Left lung (tissue), 10 donors: ENCODE data around the gene PML. TPM values are rescaled to one million over a fixed set of nuclear protein-coding genes. Genes with fewer than 3 reads are reported as not detected.

ENCODE experiments used
- ATAC-seq: fragments of 200-7000 bp; cut with Tn5 transposase; one replicate; pipeline ENCODE4 v1.9.1; 2020; ENCODE audit warnings: moderate library complexity
- DNase-seq, 4 donors: peaks; one replicate each; pipeline ENCODE4 v3.0.0-alpha.2; 2013 to 2020
- H3K27ac ChIP-seq, 2 donors: fragments of 200-600 bp; sonication (generic) in 1 of 2; one replicate each; pipeline versions ENCODE4 v1.5.0 to v1.8.0; 2020 to 2021
- H3K27me3 ChIP-seq, 2 donors: fragments of 200-600 bp; sonication (generic) in 1 of 2; one replicate each; pipeline versions ENCODE4 v1.5.0 to v1.8.0; 2020 to 2021
- H3K36me3 ChIP-seq, 2 donors: fragments of 200-600 bp; sonication (generic) in 1 of 2; one replicate each; pipeline versions ENCODE4 v1.5.0 to v1.8.0; 2020 to 2021
- H3K4me1 ChIP-seq, 2 donors: fragments of 200-600 bp; one replicate each; pipeline ENCODE4 v1.8.0; 2021
- H3K4me3 ChIP-seq, 2 donors: fragments of 200-600 bp; sonication (generic) in 1 of 2; one replicate each; pipeline versions ENCODE4 v1.5.0 to v1.8.0; 2020 to 2021; ENCODE audit warnings: mild to moderate bottlenecking in 1 of 2
- H3K9me3 ChIP-seq, 2 donors: fragments of 200-600 bp; sonication (generic) in 1 of 2; one replicate each; pipeline versions ENCODE4 v1.5.0 to v1.8.0; 2020 to 2021
- intact Hi-C, 2 donors: fragments of 100-400 bp; cut with DNase I; formaldehyde crosslinking; loops; one replicate each; pipeline versions ENCODE4 v1.11.2 to v1.14.2; 2022
- polyA plus RNA-seq, 6 donors: library from polyadenylated mRNA; unstranded; fragments of 120-200 nt; gene quantifications; one replicate each; pipeline ENCODE4 v1.2.1, GENCODE V29; 2013; ENCODE audit not compliant: insufficient read length in 6 of 6
- total RNA-seq, 2 donors: library from RNA; stranded (reverse); fragmentation: NEBNext Ultra II Directional; extraction: Animal tissue kit (Norgen Biotek cat#: 25700); gene quantifications; one replicate each; pipeline ENCODE4 v1.2.1, GENCODE V29; 2021
- TF ChIP-seq, protein P1 (sequence below), 2 donors: fragments of 200-600 bp; sonication (generic) in 1 of 2; IDR thresholded peaks; one replicate each; pipeline versions ENCODE4 v1.5.0 to v1.8.0; 2021; ENCODE audit warnings: antibody characterized with exemption in 2 of 2
- donor health status: DM: no; HTN: yes; CAD: no.
- donor health status: DM: no; HTN: no; CAD: no.

PML gene
- total and polyA plus RNA-seq, 8 donors = 41.8 to 75.2 (median 48.9) TPM

- TF ChIP-seq, protein P1, sequence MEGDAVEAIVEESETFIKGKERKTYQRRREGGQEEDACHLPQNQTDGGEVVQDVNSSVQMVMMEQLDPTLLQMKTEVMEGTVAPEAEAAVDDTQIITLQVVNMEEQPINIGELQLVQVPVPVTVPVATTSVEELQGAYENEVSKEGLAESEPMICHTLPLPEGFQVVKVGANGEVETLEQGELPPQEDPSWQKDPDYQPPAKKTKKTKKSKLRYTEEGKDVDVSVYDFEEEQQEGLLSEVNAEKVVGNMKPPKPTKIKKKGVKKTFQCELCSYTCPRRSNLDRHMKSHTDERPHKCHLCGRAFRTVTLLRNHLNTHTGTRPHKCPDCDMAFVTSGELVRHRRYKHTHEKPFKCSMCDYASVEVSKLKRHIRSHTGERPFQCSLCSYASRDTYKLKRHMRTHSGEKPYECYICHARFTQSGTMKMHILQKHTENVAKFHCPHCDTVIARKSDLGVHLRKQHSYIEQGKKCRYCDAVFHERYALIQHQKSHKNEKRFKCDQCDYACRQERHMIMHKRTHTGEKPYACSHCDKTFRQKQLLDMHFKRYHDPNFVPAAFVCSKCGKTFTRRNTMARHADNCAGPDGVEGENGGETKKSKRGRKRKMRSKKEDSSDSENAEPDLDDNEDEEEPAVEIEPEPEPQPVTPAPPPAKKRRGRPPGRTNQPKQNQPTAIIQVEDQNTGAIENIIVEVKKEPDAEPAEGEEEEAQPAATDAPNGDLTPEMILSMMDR (IDR thresholded peaks at IDR 0.05) = no peak
- ATAC-seq (no peak), DNase-seq (no peak)
- H3K36me3 ChIP-seq = peaks cover 0 to 4% of the 10 kb centered on the region in 2 donors
- H3K4me1 ChIP-seq = peaks cover 33 to 45% of the 10 kb centered on the region in 2 donors
- H3K27ac ChIP-seq = no peak overlapping the region
- intact Hi-C loops = loop anchor here in 1 of 2 donors (10.0 kb wide), 1 partner anchor 335 kb away; no protein-coding TSS in a partner anchor
- peaks cover 0 to 7% of the 10 kb centered on the region in 2 donors for H3K27me3 ChIP-seq
- H3K4me3 ChIP-seq = no peak overlapping the region
- no peaks in the 10 kb centered on the region for H3K9me3 ChIP-seq
Observed at GRCh38 chr15:73979636-73980035, 14.9 kb upstream of the PML start.

- ATAC-seq = peak; percentile 21
- no peak overlapping the region for H3K4me3 ChIP-seq
- no peak for DNase-seq
- H3K4me1 ChIP-seq = peaks cover 43 to 67% of the 10 kb centered on the region in 2 donors
- H3K9me3 ChIP-seq = no peaks in the 10 kb centered on the region
- intact Hi-C loops = no loop called here
- H3K27ac ChIP-seq = peak overlapping the region; percentile 89 to 91
- no peaks in the 10 kb centered on the region for H3K27me3 ChIP-seq
- TF ChIP-seq, protein P1 (IDR thresholded peaks at IDR 0.05) = no peak
- H3K36me3 ChIP-seq = peaks cover 0 to 4% of the 10 kb centered on the region in 2 donors
Observed at GRCh38 chr15:73981761-73982221, 12.7 kb upstream of the PML start.

GRCh38 chr15:73982222-73982962 is 12.1 kb upstream of the PML start:
- intact Hi-C loops = no loop called here
- peaks cover 47 to 73% of the 10 kb centered on the region in 2 donors for H3K4me1 ChIP-seq

DNA sequence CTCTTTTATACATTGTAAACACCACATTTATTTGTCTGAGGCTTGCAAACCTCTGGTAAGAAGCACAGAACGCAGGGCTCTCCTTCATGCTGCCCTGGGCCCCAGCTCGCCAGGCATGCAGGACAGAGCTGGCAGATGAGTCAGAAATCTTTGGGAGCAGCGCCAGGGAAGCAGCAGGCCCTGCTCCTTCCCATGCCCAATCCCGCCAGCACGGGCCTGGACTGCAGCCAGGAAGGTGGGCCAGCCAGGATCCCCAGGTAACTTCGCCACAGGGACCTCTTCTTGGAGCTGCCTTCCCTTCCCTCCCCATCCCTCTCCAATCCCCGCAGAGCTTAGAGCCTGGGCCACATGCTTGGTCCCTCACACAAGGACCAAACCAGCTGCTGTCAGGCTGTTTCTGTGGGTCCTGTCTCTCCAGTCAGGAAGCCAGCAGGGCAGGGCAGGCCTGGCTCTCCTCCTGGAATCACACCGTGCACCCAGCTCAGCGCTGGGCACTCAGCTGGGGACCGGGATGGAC is 11.2 kb upstream of the PML start:
- Histone ChIP-seq H3K4me1 (peaks cover 47 to 82% of the 10 kb centered on the region in 2 donors), H3K27me3 (no peaks in the 10 kb centered on the region), H3K9me3 (no peaks in the 10 kb centered on the region), H3K27ac (peak overlapping the region; percentile 89 to 91), H3K4me3 (no peak overlapping the region), H3K36me3 (peaks cover 0 to 4% of the 10 kb centered on the region in 2 donors)
- peak; percentile 45 for ATAC-seq
- DNase-seq = peak in 2 of 4 donors; percentile 53 to 87
- intact Hi-C loops = no loop called here
- TF ChIP-seq, protein P1 (IDR thresholded peaks at IDR 0.05) = no peak

More at GRCh38 chr15:73982222-73982962, 12.1 kb upstream of the PML start:
- TF ChIP-seq, protein P1 (IDR thresholded peaks at IDR 0.05) = no peak
- no peak overlapping the region for H3K4me3 ChIP-seq
- ATAC-seq = peak; percentile 90
- peak overlapping the region; percentile 89 to 91 for H3K27ac ChIP-seq
- no peaks in the 10 kb centered on the region for H3K27me3 ChIP-seq
- no peaks in the 10 kb centered on the region for H3K9me3 ChIP-seq
- H3K36me3 ChIP-seq = peaks cover 0 to 4% of the 10 kb centered on the region in 2 donors
- DNase-seq = peak; percentile 73 to 90 (median 86)

- TF ChIP-seq, protein P1 (IDR thresholded peaks at IDR 0.05) = no peak
Observed at GRCh38 chr15:73983773-73984172, 10.7 kb upstream of the PML start.

More at GRCh38 chr15:73983773-73984172, 10.7 kb upstream of the PML start:
- ATAC-seq = no peak
- H3K4me1 ChIP-seq = peaks cover 48 to 87% of the 10 kb centered on the region in 2 donors
- peaks cover 0 to 4% of the 10 kb centered on the region in 2 donors for H3K36me3 ChIP-seq
- no peaks in the 10 kb centered on the region for H3K9me3 ChIP-seq
- no peak overlapping the region for H3K4me3 ChIP-seq
- peak overlapping the region; percentile 89 to 91 for H3K27ac ChIP-seq
- no peak for DNase-seq
- H3K27me3 ChIP-seq = no peaks in the 10 kb centered on the region
- intact Hi-C loops = no loop called here
